RPMI8226 (cell line): ENCODE data around the gene CAMKV.
"Not testable (repeated sequence)": the region's sequence is repeated elsewhere in the genome, so short reads cannot be mapped to it uniquely, and the experiment has no call there.

ENCODE experiments used
- DNase-seq: peaks from one replicate; pipeline ENCODE4 v3.0.0-alpha.2; 2015

CAMKV gene

GRCh38 chr3:49844464-49845183 is 25.1 kb downstream of the CAMKV start:
- DNase-seq: no peak

GRCh38 chr3:49842843-49843517 is 26.7 kb downstream of the CAMKV start:
- no peak for DNase-seq

GRCh38 chr3:49841806-49842205 is 27.9 kb downstream of the CAMKV start:
- DNase-seq: no peak

GRCh38 chr3:49841126-49841696 is 28.5 kb downstream of the CAMKV start:
- DNase-seq: peak; percentile 39

GRCh38 chr3:49840388-49840787 is 29.3 kb downstream of the CAMKV start:
- DNase-seq: no peak

- DNase-seq: peak; percentile 81
These were observed 30.4 kb downstream of the CAMKV start for GRCh38 chr3:49839193-49839809.

GRCh38 chr3:49831341-49831740 is 38.4 kb downstream of the CAMKV start:
- DNase-seq: no peak

GRCh38 chr3:49826016-49826415 is 43.7 kb downstream of the CAMKV start:
- no peak for DNase-seq

- not testable (repeated sequence) for DNase-seq
These were observed 46.6 kb downstream of the CAMKV start for GRCh38 chr3:49823131-49823530.

GRCh38 chr3:49813497-49814174 is 56.1 kb downstream of the CAMKV start, which contains the start of gene UBA7:
Gene UBA7, minus strand, starts transcription at chr3:49813953. Its CDS starts 166 bp downstream, at chr3:49813787.
- DNase-seq: peak; percentile 36

GRCh38 chr3:49812916-49813496 is 56.7 kb downstream of the CAMKV start:
- DNase-seq: no peak
